ENCODE measurements around the gene ATP9A.

Gene ATP9A

DNA sequence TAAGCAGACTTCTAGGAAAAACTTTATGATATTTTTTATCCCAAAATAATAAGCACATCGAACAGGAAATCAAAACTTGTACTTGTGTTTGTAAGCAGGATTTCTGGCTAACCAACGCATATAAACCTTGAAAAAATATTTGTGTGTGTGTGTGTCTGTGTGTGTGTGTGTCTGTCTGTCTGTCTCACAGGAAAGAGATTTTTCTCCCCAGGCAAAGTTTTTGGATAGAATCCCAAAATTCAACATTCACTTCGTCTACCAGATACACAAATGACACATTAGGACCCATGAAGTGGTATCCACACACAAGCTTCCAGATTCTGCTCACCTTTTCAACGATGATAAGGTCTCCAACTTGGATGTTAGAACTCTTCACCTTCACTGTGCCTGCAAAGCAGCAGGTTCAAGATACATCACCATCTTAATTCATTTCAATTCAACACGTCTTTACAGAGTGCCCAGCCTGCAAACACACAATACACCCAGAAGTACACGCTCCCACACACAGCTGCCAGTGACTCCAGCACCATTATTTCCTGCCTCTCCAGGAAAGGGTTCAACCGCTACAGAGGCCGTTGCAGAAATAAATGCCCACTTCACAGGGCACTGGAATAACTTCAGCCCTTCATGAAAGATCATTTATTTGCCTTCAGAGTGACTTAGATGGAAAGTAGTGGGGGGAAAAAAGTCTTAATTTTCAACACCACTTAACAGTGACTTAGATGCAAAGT lies 70.9 kb downstream of the ATP9A start:
- TF ChIP-seq, protein P1, sequence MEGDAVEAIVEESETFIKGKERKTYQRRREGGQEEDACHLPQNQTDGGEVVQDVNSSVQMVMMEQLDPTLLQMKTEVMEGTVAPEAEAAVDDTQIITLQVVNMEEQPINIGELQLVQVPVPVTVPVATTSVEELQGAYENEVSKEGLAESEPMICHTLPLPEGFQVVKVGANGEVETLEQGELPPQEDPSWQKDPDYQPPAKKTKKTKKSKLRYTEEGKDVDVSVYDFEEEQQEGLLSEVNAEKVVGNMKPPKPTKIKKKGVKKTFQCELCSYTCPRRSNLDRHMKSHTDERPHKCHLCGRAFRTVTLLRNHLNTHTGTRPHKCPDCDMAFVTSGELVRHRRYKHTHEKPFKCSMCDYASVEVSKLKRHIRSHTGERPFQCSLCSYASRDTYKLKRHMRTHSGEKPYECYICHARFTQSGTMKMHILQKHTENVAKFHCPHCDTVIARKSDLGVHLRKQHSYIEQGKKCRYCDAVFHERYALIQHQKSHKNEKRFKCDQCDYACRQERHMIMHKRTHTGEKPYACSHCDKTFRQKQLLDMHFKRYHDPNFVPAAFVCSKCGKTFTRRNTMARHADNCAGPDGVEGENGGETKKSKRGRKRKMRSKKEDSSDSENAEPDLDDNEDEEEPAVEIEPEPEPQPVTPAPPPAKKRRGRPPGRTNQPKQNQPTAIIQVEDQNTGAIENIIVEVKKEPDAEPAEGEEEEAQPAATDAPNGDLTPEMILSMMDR (IDR thresholded peaks at IDR 0.05; ENCODE audit: insufficient read depth, low read depth, low read length, missing control alignments) = no peak
- no peak overlapping the region for H3K4me3 ChIP-seq (ENCODE audit: low read length)
- DNase-seq (ENCODE audit: low read depth) = no peak

DNA sequence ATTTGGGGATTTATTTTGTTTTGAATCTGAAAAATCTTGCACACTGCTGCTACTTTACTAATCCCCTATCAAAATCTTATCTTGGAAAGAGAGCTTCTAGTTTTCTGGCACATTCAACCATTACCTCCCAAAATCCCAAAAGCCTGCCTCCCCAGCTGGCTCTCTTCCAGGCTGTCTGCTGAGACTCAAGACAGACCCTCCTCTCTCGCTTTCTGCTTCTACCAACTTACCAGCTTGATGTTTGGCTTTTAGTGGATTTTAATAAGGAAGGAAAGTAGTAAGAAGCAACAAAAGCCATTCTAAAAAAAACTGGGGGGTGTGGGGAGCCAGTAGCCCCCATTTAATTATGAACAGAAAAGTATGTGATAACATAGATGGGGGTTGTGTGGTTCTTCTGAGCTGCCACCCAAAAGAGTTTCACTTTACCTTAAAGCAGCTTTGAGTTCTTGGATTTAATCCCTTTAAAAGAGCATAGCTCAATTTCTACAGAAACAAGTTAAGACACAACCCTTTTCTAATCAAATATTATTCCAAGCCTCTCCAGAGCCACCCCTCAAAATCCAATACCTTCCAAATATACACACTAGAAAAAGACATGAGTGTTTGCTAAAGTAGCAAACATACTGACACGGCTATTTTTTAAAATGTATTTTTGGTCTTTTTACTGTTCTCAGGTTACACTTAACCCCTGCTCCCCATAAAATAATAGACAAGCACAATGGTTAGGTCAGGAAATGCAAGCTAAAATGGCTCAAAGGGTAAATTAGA lies 71.7 kb downstream of the ATP9A start:
- DNase-seq (ENCODE audit: low read depth) = no peak
- H3K4me3 ChIP-seq (ENCODE audit: low read length) = no peak overlapping the region
- TF ChIP-seq, protein P1 (IDR thresholded peaks at IDR 0.05; ENCODE audit: insufficient read depth, low read depth, low read length, missing control alignments) = no peak

DNA sequence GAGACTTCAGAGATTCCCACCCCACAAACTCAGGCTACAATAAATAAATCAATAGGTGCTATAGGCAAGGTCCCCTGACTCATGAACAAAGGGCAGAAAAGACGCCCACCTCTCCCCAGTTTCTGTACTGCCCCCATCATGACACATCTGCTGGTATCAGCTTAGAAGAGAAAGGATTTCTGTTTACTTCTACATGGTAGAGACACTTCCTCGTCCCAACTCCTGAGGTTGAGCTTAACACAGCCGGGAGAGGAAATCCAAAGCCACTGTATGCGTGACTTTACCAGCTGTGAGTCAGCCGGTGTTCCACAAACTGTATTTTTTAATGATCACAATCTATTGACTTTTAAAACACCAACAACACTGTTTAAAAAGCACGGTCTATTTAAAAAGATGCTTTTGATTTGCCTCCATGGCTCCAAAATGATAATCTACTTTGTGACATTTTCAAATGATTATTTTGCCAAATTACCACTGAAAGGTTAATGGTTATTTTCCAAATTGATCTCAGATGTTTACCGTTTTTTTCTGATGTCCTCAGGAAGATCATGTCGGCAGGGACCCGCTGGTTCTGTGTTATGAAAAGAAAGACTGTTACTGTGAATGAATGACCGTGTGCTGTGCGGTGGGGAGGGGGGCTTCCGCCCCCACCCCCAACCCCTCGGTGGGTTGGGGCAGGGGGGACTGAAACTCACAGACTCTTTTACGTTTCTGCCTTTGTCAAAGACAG lies 72.5 kb downstream of the ATP9A start:
- H3K4me3 ChIP-seq (ENCODE audit: low read length) = no peak overlapping the region
- TF ChIP-seq, protein P1 (IDR thresholded peaks at IDR 0.05; ENCODE audit: insufficient read depth, low read depth, low read length, missing control alignments) = no peak
- DNase-seq (ENCODE audit: low read depth) = peak; percentile 66

DNA sequence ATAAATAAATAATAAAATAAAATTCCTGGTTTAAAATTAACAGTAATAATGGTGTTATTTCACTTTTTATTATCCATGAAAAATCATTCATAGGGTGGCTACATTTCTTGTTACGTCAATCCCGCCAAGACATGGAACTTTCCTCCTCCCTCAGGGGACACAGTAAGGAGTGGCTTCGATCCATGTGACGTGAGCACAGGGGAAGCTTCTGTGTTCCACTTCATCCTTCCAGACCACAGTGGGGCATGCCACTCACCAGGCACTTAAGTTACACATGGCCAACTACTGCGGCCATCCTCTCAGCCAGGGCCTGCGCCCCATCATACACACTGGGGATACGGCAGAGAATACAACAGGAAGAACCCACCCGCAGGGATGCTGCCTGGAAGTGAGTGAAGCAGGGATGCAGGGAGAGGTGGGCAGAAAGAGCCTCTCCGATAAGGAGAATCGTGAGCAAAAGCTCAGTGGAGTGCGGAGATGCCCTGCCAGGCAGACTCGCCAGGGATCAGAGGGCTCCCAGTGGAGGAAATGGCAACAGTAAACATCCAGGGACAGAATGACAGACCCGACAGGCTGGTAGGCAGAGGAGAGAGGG lies 75.3 kb downstream of the ATP9A start:
- TF ChIP-seq, protein P1 (IDR thresholded peaks at IDR 0.05; ENCODE audit: insufficient read depth, low read depth, low read length, missing control alignments) = no peak
- H3K4me3 ChIP-seq (ENCODE audit: low read length) = no peak overlapping the region
- no peak for DNase-seq (ENCODE audit: low read depth)

DNA sequence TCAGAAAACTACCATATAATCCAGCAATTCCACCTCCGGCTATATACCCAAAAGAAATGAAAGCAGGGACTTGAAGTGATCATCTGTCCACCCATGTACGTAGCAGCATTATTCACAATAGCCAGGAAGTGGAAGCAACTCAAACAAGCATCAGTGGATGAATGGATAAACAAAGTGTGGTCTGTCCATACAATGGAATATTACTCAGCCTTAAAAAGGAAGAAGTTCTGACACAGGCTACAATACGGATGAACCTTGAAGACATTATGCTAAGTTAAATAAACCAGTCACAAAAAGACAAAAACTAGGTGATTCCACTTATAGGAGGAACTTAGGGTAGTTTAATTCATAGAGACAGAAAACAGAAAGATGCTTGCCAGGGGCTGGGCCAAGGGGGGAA lies 76.5 kb downstream of the ATP9A start:
- no peak overlapping the region for H3K4me3 ChIP-seq (ENCODE audit: low read length)
- DNase-seq (ENCODE audit: low read depth) = no peak
- TF ChIP-seq, protein P1 (IDR thresholded peaks at IDR 0.05; ENCODE audit: insufficient read depth, low read depth, low read length, missing control alignments) = no peak

DNA sequence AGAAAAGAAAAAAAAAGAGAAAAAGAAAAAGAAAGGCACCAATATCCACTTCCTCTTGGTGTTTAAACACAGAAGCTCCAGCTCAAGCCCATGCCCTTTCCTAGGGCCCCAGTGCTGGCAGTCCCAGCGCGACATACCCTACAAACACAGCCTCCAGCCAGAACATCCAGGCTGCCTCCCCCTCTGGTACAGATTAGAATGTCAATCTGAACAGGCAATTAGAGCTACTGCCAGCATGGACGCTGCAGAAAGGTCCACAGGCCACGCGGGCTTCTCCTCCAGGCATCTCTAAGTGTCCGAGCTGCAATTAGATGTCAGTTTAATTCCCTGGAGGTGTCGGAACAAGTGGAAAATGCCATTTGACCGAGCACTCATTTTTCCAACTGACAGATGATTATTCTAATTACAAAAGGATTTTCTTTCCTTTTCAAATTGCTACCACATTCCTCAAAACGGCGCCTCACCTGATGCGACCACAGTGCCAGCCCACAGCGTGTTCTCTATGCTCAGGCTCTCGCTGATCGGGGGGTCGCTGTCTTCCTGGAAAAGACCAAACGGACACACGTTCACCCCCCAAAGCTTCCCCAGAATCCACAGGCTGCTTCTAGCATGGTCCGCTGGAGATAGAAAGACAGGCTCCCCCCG lies 79.5 kb downstream of the ATP9A start:
- TF ChIP-seq, protein P1 (IDR thresholded peaks at IDR 0.05; ENCODE audit: insufficient read depth, low read depth, low read length, missing control alignments) = no peak
- no peak overlapping the region for H3K4me3 ChIP-seq (ENCODE audit: low read length)
- DNase-seq (ENCODE audit: low read depth) = no peak
